A204.1 (cell line): ENCODE data around the gene DRC7.

ENCODE experiments used
- FAIRE-seq: peaks from 2 replicates; lab custom pipeline; 2012; peaks lifted over from hg19 to GRCh38; lab: Jason Lieb, UNC

DRC7 gene

GRCh38 chr16:57694725-57695679 is at the start of gene DRC7:
Gene DRC7 (plus strand): TSS chr16:57694806. CDS start chr16:57697950, 3,144 bp downstream.
- FAIRE-seq = no peak

GRCh38 chr16:57645169-57645568 is 49.4 kb upstream of the DRC7 start:
- no peak for FAIRE-seq

- FAIRE-seq = no peak
Measured at GRCh38 chr16:57645691-57646387, 48.8 kb upstream of the DRC7 start.

GRCh38 chr16:57646388-57647039 is 48.1 kb upstream of the DRC7 start:
- no peak for FAIRE-seq

- FAIRE-seq = no peak
Measured at GRCh38 chr16:57647136-57647875, 47.3 kb upstream of the DRC7 start.

GRCh38 chr16:57648125-57648524 is 46.5 kb upstream of the DRC7 start:
- FAIRE-seq = no peak

- peak; percentile 60 for FAIRE-seq
Measured at GRCh38 chr16:57648581-57649442, 45.8 kb upstream of the DRC7 start.

GRCh38 chr16:57649443-57649751 is 45.2 kb upstream of the DRC7 start:
- FAIRE-seq = no peak

GRCh38 chr16:57649846-57650245 is 44.8 kb upstream of the DRC7 start:
- FAIRE-seq = no peak

- FAIRE-seq = no peak
Measured at GRCh38 chr16:57651344-57652333, 43.0 kb upstream of the DRC7 start.

GRCh38 chr16:57652695-57653471 is 41.7 kb upstream of the DRC7 start:
- no peak for FAIRE-seq

- FAIRE-seq = no peak
Measured at GRCh38 chr16:57653936-57654335, 40.7 kb upstream of the DRC7 start.

- FAIRE-seq = no peak
Measured at GRCh38 chr16:57656342-57656955, 38.2 kb upstream of the DRC7 start.

- FAIRE-seq = no peak
Measured at GRCh38 chr16:57657228-57657627, 37.4 kb upstream of the DRC7 start.

- no peak for FAIRE-seq
Measured at GRCh38 chr16:57658130-57658877, 36.3 kb upstream of the DRC7 start.

GRCh38 chr16:57658878-57659674 is 35.5 kb upstream of the DRC7 start:
- no peak for FAIRE-seq
